Measurements from ENCODE around the gene LDLRAD2. TPM values are rescaled to one million over a fixed set of nuclear protein-coding genes. Genes with fewer than 3 reads are reported as not detected.

LDLRAD2 gene
- total and polyA plus RNA-seq, 9 of the 15 experiments (the other 6 are each of a cell fraction or from before 2014, with no cell fraction given) = 0.45 to 0.48 TPM; not detected in 7

DNA sequence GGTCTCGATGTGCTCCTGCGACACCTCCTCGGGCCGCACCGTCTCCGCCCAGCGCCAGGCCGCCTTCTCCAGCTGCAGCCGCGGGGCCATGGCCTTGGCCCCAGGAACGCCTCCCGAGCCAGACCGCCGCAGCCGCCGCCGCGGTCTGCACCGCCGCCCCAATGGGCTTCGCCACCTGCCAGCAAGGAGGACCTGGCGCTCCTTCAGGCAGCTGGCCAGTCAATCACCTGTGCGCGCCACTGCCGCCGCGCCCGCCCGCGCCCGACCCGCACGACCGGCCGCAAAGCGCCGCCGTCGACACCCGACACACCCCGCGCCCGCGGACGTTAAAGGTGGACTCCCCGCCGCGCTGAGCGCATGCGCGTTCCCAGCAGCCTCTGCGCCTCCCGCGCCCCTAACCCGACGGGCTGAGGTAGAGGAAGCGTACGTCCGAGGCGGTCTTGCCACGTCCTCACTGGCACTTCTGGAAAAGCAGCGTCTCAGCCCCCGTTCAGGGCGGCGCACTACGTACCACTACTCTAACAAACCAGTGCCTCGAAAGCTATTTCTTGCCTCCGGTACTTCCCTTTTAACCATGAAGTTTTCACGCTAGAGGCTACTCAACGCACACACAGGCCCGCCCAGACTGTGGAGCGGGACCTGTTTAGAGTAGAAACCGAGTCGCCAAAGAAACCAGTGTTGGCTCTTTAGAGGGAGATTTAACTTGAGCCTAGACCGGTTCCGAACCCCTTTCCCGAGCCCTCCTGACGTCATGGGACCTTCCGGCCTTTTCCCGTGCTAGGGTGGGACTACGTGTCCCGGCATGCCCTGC lies 29.0 kb upstream of the LDLRAD2 start, which contains the start of gene USP48 (continued):
- TF ChIP-seq, protein P1, sequence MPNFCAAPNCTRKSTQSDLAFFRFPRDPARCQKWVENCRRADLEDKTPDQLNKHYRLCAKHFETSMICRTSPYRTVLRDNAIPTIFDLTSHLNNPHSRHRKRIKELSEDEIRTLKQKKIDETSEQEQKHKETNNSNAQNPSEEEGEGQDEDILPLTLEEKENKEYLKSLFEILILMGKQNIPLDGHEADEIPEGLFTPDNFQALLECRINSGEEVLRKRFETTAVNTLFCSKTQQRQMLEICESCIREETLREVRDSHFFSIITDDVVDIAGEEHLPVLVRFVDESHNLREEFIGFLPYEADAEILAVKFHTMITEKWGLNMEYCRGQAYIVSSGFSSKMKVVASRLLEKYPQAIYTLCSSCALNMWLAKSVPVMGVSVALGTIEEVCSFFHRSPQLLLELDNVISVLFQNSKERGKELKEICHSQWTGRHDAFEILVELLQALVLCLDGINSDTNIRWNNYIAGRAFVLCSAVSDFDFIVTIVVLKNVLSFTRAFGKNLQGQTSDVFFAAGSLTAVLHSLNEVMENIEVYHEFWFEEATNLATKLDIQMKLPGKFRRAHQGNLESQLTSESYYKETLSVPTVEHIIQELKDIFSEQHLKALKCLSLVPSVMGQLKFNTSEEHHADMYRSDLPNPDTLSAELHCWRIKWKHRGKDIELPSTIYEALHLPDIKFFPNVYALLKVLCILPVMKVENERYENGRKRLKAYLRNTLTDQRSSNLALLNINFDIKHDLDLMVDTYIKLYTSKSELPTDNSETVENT (CRISPR knock-in tag; IDR thresholded peaks at IDR 0.05) = peak; percentile 91
- TF ChIP-seq PYGO2 (tag; IDR thresholded peaks at IDR 0.05) (no peak), LEF1 (IDR thresholded peaks at IDR 0.05) (no peak; the same call in 1 of the 2 replicates), PML (IDR thresholded peaks at IDR 0.05; ENCODE audit: low read length) (peak; percentile 93), NFATC3 (IDR thresholded peaks at IDR 0.05) (peak; percentile 46; the same call in 1 of the 2 replicates), ZNF274 (IDR thresholded peaks at IDR 0.05; ENCODE audit: borderline replicate concordance, low read depth, low read length) (no peak), DIDO1 (tag; IDR thresholded peaks at IDR 0.05; ENCODE audit: low read depth) (no peak; the same call in 1 of the 2 replicates), TRIM28 (IDR thresholded peaks at IDR 0.05) (peak; percentile 36), NCOA4 (IDR thresholded peaks at IDR 0.05; ENCODE audit: partially characterized antibody) (no peak), TGIF2 (CRISPR knock-in tag; IDR thresholded peaks at IDR 0.05) (peak; percentile 60), ZNF830 (CRISPR knock-in tag; IDR thresholded peaks at IDR 0.05) (peak; percentile 39; the same call in 1 of the 2 replicates), ZZZ3 (IDR thresholded peaks at IDR 0.05) (no peak), EP400 (IDR thresholded peaks at IDR 0.05) (peak; percentile 98)
- TF ChIP-seq, protein P2, sequence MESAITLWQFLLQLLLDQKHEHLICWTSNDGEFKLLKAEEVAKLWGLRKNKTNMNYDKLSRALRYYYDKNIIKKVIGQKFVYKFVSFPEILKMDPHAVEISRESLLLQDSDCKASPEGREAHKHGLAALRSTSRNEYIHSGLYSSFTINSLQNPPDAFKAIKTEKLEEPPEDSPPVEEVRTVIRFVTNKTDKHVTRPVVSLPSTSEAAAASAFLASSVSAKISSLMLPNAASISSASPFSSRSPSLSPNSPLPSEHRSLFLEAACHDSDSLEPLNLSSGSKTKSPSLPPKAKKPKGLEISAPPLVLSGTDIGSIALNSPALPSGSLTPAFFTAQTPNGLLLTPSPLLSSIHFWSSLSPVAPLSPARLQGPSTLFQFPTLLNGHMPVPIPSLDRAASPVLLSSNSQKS (CRISPR knock-in tag; IDR thresholded peaks at IDR 0.05) = no peak
- TF ChIP-seq, protein P3, sequence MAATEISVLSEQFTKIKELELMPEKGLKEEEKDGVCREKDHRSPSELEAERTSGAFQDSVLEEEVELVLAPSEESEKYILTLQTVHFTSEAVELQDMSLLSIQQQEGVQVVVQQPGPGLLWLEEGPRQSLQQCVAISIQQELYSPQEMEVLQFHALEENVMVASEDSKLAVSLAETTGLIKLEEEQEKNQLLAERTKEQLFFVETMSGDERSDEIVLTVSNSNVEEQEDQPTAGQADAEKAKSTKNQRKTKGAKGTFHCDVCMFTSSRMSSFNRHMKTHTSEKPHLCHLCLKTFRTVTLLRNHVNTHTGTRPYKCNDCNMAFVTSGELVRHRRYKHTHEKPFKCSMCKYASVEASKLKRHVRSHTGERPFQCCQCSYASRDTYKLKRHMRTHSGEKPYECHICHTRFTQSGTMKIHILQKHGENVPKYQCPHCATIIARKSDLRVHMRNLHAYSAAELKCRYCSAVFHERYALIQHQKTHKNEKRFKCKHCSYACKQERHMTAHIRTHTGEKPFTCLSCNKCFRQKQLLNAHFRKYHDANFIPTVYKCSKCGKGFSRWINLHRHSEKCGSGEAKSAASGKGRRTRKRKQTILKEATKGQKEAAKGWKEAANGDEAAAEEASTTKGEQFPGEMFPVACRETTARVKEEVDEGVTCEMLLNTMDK (IDR thresholded peaks at IDR 0.05; ENCODE audit: borderline replicate concordance, insufficient read depth, low read depth, low read length, poor library complexity, severe bottlenecking) = peak; percentile 33
- TF ChIP-seq, protein P4, sequence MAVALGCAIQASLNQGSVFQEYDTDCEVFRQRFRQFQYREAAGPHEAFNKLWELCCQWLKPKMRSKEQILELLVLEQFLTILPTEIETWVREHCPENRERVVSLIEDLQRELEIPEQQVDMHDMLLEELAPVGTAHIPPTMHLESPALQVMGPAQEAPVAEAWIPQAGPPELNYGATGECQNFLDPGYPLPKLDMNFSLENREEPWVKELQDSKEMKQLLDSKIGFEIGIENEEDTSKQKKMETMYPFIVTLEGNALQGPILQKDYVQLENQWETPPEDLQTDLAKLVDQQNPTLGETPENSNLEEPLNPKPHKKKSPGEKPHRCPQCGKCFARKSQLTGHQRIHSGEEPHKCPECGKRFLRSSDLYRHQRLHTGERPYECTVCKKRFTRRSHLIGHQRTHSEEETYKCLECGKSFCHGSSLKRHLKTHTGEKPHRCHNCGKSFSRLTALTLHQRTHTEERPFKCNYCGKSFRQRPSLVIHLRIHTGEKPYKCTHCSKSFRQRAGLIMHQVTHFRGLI (CRISPR knock-in tag; IDR thresholded peaks at IDR 0.05) = no peak
- TF ChIP-seq, protein P5, sequence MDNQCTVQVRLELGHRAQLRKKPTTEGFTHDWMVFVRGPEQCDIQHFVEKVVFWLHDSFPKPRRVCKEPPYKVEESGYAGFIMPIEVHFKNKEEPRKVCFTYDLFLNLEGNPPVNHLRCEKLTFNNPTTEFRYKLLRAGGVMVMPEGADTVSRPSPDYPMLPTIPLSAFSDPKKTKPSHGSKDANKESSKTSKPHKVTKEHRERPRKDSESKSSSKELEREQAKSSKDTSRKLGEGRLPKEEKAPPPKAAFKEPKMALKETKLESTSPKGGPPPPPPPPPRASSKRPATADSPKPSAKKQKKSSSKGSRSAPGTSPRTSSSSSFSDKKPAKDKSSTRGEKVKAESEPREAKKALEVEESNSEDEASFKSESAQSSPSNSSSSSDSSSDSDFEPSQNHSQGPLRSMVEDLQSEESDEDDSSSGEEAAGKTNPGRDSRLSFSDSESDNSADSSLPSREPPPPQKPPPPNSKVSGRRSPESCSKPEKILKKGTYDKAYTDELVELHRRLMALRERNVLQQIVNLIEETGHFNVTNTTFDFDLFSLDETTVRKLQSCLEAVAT (IDR thresholded peaks at IDR 0.05) = peak; percentile 41 to 73; a peak in 2 of 4 replicates
- TF ChIP-seq, protein P6, sequence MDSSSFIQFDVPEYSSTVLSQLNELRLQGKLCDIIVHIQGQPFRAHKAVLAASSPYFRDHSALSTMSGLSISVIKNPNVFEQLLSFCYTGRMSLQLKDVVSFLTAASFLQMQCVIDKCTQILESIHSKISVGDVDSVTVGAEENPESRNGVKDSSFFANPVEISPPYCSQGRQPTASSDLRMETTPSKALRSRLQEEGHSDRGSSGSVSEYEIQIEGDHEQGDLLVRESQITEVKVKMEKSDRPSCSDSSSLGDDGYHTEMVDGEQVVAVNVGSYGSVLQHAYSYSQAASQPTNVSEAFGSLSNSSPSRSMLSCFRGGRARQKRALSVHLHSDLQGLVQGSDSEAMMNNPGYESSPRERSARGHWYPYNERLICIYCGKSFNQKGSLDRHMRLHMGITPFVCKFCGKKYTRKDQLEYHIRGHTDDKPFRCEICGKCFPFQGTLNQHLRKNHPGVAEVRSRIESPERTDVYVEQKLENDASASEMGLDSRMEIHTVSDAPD (CRISPR knock-in tag; IDR thresholded peaks at IDR 0.05) = no peak

All from K562 (cell line).